ENCODE data around the gene IL19. TPM values are rescaled to one million over a fixed set of nuclear protein-coding genes. Genes with fewer than 3 reads are reported as not detected.

IL19 gene
- total and polyA plus RNA-seq, 2 experiments from 2014 or later = 0.37 TPM; not detected in 1

- no peaks in the 10 kb centered on the region for H3K9me2 ChIP-seq (replicated peaks; ENCODE audit: insufficient read depth)
- no peak overlapping the region for H3K4me2 ChIP-seq
- no peaks in the 10 kb centered on the region for H3K4me1 ChIP-seq (ENCODE audit: insufficient read depth)
- H4K20me1 ChIP-seq (ENCODE audit: insufficient read depth, poor library complexity, severe bottlenecking) = no peaks in the 10 kb centered on the region
- H2AFZ ChIP-seq = no peak overlapping the region
- H3K4me3 ChIP-seq = no peak overlapping the region
- DNase-seq (ENCODE audit: low spot score) = no peak
- no peaks in the 10 kb centered on the region for H3K36me3 ChIP-seq (replicated peaks; ENCODE audit: insufficient read depth, low read depth)
- WGBS (ENCODE audit: low lambda C conversion rate, missing lambda C conversion rate) = 90% methylated on average over 2 of the region's 2 CpGs
- TF ChIP-seq CTCF (IDR thresholded peaks at IDR 0.05; ENCODE audit: poor library complexity) (no peak), EZH2 (IDR thresholded peaks at IDR 0.05; ENCODE audit: borderline replicate concordance) (no peak), EZH2phosphoT487 (IDR thresholded peaks at IDR 0.05; ENCODE audit: low read depth, severe bottlenecking, unreplicated experiment) (no peak)
- H3K27me3 ChIP-seq = no peaks in the 10 kb centered on the region
- H3K9me3 ChIP-seq (ENCODE audit: low read depth) = no peaks in the 10 kb centered on the region
- no peaks in the 10 kb centered on the region for H3K79me2 ChIP-seq
- no peak overlapping the region for H3K27ac ChIP-seq
These were observed 41.9 kb downstream of the IL19 start for GRCh38 chr1:206812471-206812870.

GRCh38 chr1:206814716-206815341 lies 44.3 kb downstream of the IL19 start:
- 67% methylated on average over 2 of the region's 2 CpGs for WGBS (ENCODE audit: low lambda C conversion rate, missing lambda C conversion rate)
- Histone ChIP-seq H3K36me3 (replicated peaks; ENCODE audit: insufficient read depth, low read depth) (no peaks in the 10 kb centered on the region), H3K9me3 (ENCODE audit: low read depth) (no peaks in the 10 kb centered on the region), H3K27me3 (no peaks in the 10 kb centered on the region), H3K27ac (no peak overlapping the region), H3K4me1 (ENCODE audit: insufficient read depth) (no peaks in the 10 kb centered on the region), H3K79me2 (no peaks in the 10 kb centered on the region), H3K9me2 (replicated peaks; ENCODE audit: insufficient read depth) (no peaks in the 10 kb centered on the region), H3K4me3 (no peak overlapping the region), H3K4me2 (no peak overlapping the region), H2AFZ (no peak overlapping the region), H4K20me1 (ENCODE audit: insufficient read depth, poor library complexity, severe bottlenecking) (no peaks in the 10 kb centered on the region)
- DNase-seq (ENCODE audit: low spot score) = peak; percentile 40
- TF ChIP-seq EZH2 (IDR thresholded peaks at IDR 0.05; ENCODE audit: borderline replicate concordance) = no peak
- no peak for TF ChIP-seq EZH2phosphoT487 (IDR thresholded peaks at IDR 0.05; ENCODE audit: low read depth, severe bottlenecking, unreplicated experiment)
- no peak for TF ChIP-seq CTCF (IDR thresholded peaks at IDR 0.05; ENCODE audit: poor library complexity)

- Histone ChIP-seq H3K27ac (peak overlapping the region; percentile 52), H2AFZ (no peak overlapping the region), H3K4me1 (ENCODE audit: insufficient read depth) (no peaks in the 10 kb centered on the region), H3K4me2 (no peak overlapping the region), H3K9me2 (replicated peaks; ENCODE audit: insufficient read depth) (no peaks in the 10 kb centered on the region), H3K27me3 (no peaks in the 10 kb centered on the region), H4K20me1 (ENCODE audit: insufficient read depth, poor library complexity, severe bottlenecking) (no peaks in the 10 kb centered on the region), H3K36me3 (replicated peaks; ENCODE audit: insufficient read depth, low read depth) (no peaks in the 10 kb centered on the region), H3K4me3 (no peak overlapping the region), H3K79me2 (no peaks in the 10 kb centered on the region), H3K9me3 (ENCODE audit: low read depth) (no peaks in the 10 kb centered on the region)
- 74% methylated on average over 4 of the region's 4 CpGs for WGBS (ENCODE audit: low lambda C conversion rate, missing lambda C conversion rate)
- TF ChIP-seq CTCF (IDR thresholded peaks at IDR 0.05; ENCODE audit: poor library complexity) (no peak), EZH2 (IDR thresholded peaks at IDR 0.05; ENCODE audit: borderline replicate concordance) (no peak), EZH2phosphoT487 (IDR thresholded peaks at IDR 0.05; ENCODE audit: low read depth, severe bottlenecking, unreplicated experiment) (no peak)
- peak; percentile 27 for DNase-seq (ENCODE audit: low spot score)
These were observed 46.1 kb downstream of the IL19 start for GRCh38 chr1:206816390-206817287.

Measured in hepatocyte (in vitro differentiated cells).